Stimulated activated CD8-positive, alpha-beta memory T cell treated with anti-CD3 and anti-CD28 coated beads, Interleukin-12 subunit alpha, Interleukin-12 subunit beta, amount 100 ng/mL, for 4 hours (primary cell): ENCODE data around the gene DOK1.

Experiments
- DNase-seq: peaks from one replicate; pipeline ENCODE4 v3.0.0-alpha.2; 2020; ENCODE audit warnings: low read depth

DOK1 gene

DNA sequence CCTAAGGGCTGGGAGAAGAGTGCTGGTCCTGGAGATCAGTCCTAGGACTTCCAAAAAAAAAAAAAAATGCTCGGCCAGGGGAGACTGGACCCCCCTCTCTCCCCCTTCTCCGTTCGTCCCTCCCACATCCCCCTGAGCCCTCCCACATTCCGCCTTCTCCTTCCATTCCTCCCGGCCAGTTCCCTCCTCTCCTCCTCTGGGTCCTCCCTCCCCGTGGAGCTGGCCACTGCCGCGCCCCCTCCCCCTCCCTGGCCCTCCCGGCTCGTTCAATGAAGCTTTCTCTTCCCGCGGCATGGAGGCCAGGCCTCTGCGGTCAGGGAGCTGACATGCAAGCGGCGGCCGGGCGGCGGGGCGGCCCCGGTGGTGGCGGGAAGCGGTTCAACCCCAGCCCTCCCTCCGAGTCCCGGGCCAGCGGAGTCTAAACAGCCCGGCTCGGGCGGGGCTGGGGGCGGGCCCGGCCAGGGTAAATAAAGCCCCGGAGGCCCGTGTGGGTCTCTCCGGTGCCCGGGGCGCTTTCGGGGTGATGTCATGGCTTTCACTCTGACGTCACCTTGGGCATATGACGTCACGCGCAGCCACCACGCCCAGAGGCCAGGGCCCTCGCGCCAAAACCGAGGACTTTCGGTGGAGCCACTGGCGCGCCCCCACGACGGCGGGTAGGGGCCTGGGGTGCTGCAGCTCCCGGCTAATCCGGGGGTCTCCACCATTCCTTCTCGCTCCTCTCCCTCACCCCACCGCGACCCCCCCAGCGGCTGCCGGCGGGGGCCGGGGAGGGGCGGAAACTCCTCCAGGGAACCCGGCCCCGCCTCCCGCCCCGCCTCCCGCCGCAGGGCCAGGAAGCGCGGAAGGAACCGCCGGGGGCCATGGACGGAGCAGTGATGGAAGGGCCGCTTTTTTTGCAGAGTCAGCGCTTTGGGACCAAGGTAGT, at the start of gene DOK1, which contains the start of gene LOXL3:
Gene DOK1 (plus strand): TSS at position 829 of the 928 bp plus-strand sequence. CDS start 35 bp downstream, at position 864.
Gene LOXL3 (minus strand): TSS at position 51 of the 928 bp plus-strand sequence. CDS start 1,308 bp downstream, outside the sequence.
- DNase-seq, result peak; percentile 74

DNA sequence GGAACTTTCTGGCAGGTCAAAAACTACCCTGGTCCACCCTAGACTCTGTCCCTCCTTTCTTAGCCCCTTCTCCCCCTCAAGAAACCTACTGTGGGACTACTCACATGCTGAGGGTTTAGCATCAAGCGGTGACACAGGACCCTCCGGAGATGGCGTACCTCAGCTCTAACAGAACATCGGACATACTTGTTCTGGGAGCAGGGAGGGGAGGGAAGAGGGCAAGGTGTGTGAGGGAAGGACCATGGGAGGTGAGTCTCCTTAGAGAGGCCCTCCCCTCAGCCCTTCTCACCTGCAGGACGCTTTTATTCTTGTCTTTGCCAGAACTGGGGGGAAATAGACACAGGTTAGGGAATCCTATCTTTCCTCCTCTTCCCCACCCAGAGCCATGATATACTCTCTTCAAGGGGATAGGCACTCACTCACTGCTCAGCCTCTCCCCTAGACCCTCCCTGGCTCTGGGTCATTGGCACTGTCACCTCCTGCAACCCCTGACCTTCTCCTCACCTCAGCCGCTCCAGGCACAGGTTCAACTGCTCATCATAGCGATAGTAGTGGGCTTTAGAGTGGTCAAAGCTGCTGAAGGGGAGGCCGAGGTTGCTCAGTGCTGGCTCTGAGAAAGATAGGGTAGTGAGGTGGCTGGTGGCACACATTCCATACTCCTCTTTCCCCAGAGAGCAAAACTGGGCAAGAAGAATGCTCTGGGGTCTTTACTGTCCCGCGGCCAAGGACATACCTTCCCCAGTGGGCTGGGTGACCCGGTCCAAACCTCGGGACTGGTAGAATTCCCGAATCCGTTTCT, 48.9 kb upstream of the DOK1 start:
- no peak for DNase-seq

DNA sequence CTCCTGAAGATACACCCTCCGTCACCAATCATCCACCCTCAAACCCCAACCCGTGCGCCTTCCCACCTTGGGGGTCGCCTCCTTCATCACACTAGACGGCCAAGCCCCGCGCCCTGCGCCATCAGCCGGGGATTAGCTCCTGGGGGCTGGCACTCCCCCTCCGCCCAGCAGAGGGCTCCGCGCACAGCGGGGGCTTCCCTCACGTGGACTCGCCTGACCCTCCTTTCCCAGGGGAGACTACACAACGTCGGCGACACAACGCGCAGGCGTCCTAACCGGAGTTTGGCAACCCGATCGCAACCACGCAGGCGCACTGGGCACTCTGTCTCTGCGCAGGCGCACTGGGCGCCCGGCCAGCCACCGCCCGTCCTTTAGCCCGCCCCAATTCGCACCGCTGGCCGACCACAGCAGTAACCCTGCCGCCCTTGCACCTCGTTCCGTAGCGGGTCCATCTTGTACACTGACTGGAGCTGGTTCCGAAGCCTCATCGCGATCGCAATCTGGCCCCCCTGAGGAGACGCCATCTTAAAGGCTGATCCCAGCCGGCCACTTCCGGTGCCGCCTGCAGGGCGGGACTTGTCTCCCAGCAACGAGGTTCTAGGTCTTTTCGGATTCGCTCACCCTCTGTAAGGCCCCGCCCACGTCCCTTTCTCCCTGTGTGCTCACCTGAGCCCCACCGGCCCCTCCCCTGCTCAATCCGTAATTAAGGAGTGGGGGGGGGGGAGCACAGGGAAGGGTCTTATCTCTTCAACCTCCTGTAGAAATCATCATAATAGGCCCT, 47.2 kb upstream of the DOK1 start, which contains the start of gene PCGF1:
Gene PCGF1 (minus strand): TSS at position 551 of the 781 bp plus-strand sequence. CDS start 27 bp downstream, at position 524.
- peak; percentile 97 for DNase-seq

GRCh38 chr2:74507926-74508520, 46.5 kb upstream of the DOK1 start:
- no peak for DNase-seq

GRCh38 chr2:74510272-74510671, 44.2 kb upstream of the DOK1 start:
- no peak for DNase-seq

- DNase-seq, result no peak
Measured at GRCh38 chr2:74511104-74511989, 43.2 kb upstream of the DOK1 start.

GRCh38 chr2:74512744-74513604, 41.5 kb upstream of the DOK1 start:
- DNase-seq, result no peak

DNA sequence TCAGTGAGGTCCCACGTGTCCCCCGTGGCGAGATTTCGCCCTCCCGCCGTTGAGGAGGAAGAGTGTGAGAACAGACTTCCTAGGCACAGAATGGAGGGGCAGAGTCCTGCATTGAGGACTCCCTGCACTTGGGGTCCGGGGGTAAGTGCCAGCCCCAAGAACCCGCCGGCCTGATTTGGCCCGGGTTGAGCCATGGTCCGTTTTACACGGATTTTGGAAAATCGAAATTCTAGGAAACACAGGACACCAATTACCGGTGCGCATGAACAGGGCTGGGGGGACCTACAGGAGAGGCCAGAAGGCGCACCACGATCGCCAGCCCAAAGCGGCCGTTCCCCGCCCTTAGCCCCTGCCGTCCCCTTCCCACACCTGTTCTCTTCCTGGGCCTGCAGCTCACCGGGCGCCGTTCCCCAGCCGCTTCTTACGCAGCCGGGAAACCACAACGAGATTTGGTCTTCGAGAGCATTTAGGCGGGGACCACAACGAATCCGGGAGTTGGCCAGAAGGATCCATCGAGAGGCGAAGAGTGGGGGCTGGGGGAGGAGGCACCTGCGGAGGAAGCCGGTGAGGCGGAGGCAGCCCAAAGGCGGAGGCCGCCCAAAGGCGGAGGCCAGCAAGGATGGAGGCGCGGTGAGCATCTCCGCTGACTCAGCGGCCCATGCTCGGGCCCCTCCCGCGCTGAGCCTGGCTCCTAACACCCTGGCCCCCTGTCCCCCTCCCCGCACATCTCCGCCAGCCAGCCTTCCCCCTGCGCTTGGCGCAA, 40.7 kb upstream of the DOK1 start:
- no peak for DNase-seq

DNA sequence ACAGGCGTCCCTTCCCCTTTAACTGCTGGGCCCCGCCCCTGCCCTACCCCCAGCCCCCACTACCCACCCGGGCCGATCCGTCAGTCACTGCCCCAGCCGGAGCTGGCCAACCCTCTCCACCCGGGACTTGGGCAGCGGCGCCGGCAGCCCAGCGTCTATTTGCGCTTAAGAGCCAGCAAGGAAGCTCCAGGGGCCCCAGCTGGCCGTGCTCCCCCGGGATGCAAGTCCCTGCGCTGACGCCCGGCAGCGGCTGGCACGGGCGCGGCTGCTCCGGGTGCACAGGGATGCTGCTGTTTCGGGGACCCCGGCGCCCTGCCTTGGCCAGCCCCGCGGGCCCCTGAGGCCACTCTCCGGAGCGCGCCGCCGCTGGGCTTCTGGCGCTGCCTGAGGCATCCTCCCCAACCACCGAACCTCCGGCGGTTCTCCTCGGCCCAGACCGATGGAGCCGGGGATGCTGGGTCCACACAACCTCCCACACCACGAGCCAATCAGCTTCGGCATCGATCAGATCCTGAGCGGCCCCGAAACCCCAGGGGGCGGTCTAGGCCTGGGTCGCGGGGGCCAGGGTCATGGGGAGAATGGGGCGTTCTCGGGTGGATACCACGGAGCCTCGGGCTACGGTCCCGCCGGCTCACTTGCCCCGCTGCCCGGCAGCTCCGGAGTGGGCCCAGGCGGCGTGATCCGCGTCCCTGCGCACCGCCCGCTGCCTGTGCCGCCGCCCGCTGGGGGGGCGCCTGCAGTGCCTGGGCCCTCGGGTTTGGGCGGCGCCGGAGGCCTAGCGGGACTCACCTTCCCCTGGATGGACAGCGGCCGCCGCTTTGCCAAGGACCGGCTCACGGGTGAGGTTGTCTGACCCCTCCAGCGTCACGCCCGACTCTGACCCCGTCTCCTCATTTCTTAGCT, 39.9 kb upstream of the DOK1 start, which contains the start of gene TLX2:
Gene TLX2 (plus strand): TSS at position 83 of the 903 bp plus-strand sequence. CDS start 357 bp downstream, at position 440.
- no peak for DNase-seq

GRCh38 chr2:74515271-74515980, 39.1 kb upstream of the DOK1 start:
- no peak for DNase-seq

DNA sequence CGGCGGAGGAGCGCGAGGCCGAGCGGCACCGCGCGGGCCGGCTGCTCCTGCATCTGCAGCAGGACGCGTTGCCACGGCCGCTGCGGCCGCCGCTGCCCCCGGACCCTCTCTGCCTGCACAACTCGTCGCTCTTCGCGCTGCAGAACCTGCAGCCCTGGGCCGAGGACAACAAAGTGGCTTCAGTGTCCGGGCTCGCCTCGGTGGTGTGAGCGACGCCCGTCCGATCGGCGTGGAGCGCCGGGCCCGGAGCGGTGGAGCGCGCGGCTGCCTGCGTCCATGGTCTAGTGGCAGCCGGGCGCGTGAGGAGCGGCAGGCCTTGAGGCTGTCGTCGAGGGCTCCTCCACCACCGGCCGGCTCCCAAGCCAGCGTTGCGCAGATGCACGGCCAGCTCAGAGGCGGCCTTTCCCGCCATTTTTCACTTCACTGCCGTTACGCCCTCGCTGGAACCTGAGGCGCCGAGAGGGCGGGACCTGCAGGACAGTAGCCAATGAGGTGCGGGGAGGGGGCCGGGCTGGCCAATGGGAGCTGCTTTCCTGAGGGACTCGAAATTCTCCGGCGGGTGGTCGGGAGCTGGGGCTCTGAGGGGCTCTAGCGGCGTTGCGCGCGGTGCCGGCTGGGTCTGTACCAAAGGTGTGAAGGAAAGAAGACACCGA, 38.4 kb upstream of the DOK1 start:
- peak; percentile 57 for DNase-seq

DNA sequence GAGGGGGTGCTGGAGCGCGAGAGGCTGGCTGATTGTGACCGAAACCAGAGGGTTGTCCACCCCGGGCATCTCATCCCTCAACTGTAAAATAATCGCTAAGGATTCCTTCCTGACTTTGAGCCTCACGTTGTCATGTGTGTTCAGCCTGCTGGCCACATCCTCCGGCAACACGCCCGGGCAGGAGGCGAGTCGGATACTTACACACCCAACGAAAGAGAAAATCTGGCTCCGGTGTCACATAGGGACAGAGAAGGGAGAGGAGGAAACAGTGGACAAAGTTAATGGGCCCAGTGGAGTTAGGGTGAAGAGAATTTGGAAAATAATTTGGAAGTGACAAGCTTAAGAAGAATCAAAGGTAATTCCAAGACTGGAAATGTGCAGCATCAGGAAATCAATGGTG, 37.9 kb upstream of the DOK1 start:
- no peak for DNase-seq

DNA sequence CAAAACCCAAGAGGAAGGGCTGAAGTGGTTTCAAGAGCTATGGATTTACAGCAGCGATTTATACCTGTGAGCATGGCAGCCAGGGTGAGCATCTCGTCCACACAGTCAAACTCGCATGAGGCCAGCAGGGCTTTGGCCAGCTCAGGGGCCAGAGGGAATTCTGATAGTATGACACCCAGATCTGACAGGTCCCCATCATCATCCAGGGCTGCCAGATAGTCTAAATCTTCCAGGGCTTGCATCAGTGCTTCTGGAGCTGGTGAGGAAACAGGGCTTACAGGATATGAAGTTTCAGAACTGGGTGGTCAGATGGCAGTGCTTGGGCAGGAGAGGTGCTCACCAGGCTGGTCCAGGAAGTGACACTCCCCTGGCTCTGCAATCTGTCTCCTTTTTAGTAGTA, 32.0 kb upstream of the DOK1 start:
- no peak for DNase-seq

DNA sequence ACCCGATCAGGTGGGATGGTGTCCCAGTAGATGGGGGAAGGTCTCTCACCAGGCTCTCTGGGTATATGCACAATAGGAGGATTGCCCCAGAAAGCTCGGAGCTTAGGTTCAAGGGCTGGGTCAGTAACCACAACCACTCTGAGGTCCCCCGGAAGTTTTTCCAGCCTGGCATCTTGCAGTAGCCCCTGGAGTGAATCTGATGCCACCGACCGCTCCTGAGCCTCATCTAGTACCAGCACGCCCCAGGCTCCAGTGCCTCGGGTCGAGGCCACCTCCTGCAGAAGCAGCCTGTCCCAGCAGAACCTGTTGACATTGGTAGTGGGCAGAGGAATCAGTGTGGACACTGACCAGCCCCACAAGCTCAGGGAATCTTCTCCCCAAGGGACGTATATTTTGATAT, 30.5 kb upstream of the DOK1 start:
- DNase-seq, result no peak

- no peak for DNase-seq
Measured at GRCh38 chr2:74524955-74525716, 29.4 kb upstream of the DOK1 start.
